Upper lobe of left lung (tissue), 6 donors: ENCODE measurements around the gene CLEC1A. TPM values are rescaled to one million over a fixed set of nuclear protein-coding genes. Genes with fewer than 3 reads are reported as not detected.

Experiments
- ATAC-seq, 2 donors: fragments of 200-7000 bp; cut with Tn5 transposase; one replicate each; pipeline ENCODE4 v1.9.1; 2022; ENCODE audit warnings: mild to moderate bottlenecking in 2 of 2, moderate library complexity in 2 of 2; ENCODE audit not compliant: low FRiP score in 2 of 2
- DNase-seq, 2 donors: peaks; one replicate each; pipeline ENCODE4 v3.0.0-alpha.2; 2019 to 2020
- H3K27ac ChIP-seq, 4 donors: fragments of 200-600 bp; sonication (generic); one replicate each; pipeline ENCODE4 v1.5.1; 2016 to 2019
- H3K27me3 ChIP-seq, 4 donors: fragments of 200-600 bp; sonication (generic); one replicate each; pipeline ENCODE4 v1.5.1; 2017 to 2019
- H3K36me3 ChIP-seq, 4 donors: fragments of 200-600 bp; sonication (generic); one replicate each; pipeline ENCODE4 v1.5.1; 2016 to 2019
- H3K4me1 ChIP-seq, 4 donors: fragments of 200-600 bp; sonication (generic); one replicate each; pipeline ENCODE4 v1.5.1; 2018 to 2019
- H3K4me3 ChIP-seq, 4 donors: fragments of 200-600 bp; sonication (generic); one replicate each; pipeline ENCODE4 v1.5.1; 2017 to 2019; ENCODE audit warnings: mild to moderate bottlenecking in 2 of 4, moderate library complexity in 1 of 4
- H3K9me3 ChIP-seq, 4 donors: fragments of 200-600 bp; sonication (generic); one replicate each; pipeline ENCODE4 v1.5.1; 2018 to 2019
- EP300 ChIP-seq, 4 donors: sonication (generic); formaldehyde crosslinking; IDR thresholded peaks; one replicate each; pipeline ENCODE4 v1.5.1; 2017; ENCODE audit warnings: antibody characterized with exemption in 4 of 4, control low read depth in 2 of 4
- POLR2A ChIP-seq, 4 donors: fragments of 450-650 bp; IDR thresholded peaks; one replicate each; pipeline ENCODE4 v1.5.1; 2016 to 2017; ENCODE audit warnings: antibody characterized with exemption in 4 of 4, mild to moderate bottlenecking in 2 of 4
- POLR2AphosphoS5 ChIP-seq, 2 donors: sonication (generic); formaldehyde crosslinking; IDR thresholded peaks; one replicate each; pipeline ENCODE4 v1.5.1; 2017; ENCODE audit warnings: antibody characterized with exemption in 2 of 2
- WGBS, 2 donors: methylation state at CpG; one replicate each; pipeline ENCODE4 v1.1.5; 2017 to 2018; 5-methylcytosine and 5-hydroxymethylcytosine counted together
- total RNA-seq, 6 donors: library from RNA; depleted of rRNA in 4 of 6; stranded (reverse); fragments of >200 nt in 4 of 6; gene quantifications; one replicate each; pipeline versions ENCODE4 v1.1.0 to v1.2.1, GENCODE V29; 2016 to 2021
- TF ChIP-seq, protein P1 (sequence below), 6 experiments: fragments of 450-650 bp in 4 of 6; fragments of 200-600 bp in 2 of 6; sonication (generic) in 2 of 6; IDR thresholded peaks; one replicate each; pipeline ENCODE4 v1.5.1; 2016 to 2019; ENCODE audit warnings: antibody characterized with exemption in 6 of 6
- donor health status: DM: no; HTN: no; CAD: no; lungs with moderate emphysema.
- donor health status: DM: no; HTN: yes; CAD: no; lungs with severe emphysema.

CLEC1A gene
- total RNA-seq, 6 donors from 2014 or later = 3.9 to 13.0 (median 6.3) TPM

GRCh38 chr12:10136637-10137205 lies 37.9 kb upstream of the CLEC1A start:
- DNase-seq (no peak), ATAC-seq (no peak)
- H3K4me3 ChIP-seq = no peak overlapping the region
- peaks cover 0 to 8% (median 0%) of the 10 kb centered on the region in 4 donors for H3K4me1 ChIP-seq
- no peaks in the 10 kb centered on the region for H3K36me3 ChIP-seq
- no peak overlapping the region for H3K27ac ChIP-seq
- no peaks in the 10 kb centered on the region for H3K27me3 ChIP-seq
- no peaks in the 10 kb centered on the region for H3K9me3 ChIP-seq
- 77 to 89% methylated on average over 13 of the region's 13 CpGs for WGBS, 2 donors
- TF ChIP-seq EP300 (IDR thresholded peaks at IDR 0.05) = no peak
- TF ChIP-seq POLR2A (IDR thresholded peaks at IDR 0.05) = no peak
- no peak for TF ChIP-seq POLR2AphosphoS5 (IDR thresholded peaks at IDR 0.05)
- TF ChIP-seq, protein P1, sequence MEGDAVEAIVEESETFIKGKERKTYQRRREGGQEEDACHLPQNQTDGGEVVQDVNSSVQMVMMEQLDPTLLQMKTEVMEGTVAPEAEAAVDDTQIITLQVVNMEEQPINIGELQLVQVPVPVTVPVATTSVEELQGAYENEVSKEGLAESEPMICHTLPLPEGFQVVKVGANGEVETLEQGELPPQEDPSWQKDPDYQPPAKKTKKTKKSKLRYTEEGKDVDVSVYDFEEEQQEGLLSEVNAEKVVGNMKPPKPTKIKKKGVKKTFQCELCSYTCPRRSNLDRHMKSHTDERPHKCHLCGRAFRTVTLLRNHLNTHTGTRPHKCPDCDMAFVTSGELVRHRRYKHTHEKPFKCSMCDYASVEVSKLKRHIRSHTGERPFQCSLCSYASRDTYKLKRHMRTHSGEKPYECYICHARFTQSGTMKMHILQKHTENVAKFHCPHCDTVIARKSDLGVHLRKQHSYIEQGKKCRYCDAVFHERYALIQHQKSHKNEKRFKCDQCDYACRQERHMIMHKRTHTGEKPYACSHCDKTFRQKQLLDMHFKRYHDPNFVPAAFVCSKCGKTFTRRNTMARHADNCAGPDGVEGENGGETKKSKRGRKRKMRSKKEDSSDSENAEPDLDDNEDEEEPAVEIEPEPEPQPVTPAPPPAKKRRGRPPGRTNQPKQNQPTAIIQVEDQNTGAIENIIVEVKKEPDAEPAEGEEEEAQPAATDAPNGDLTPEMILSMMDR (IDR thresholded peaks at IDR 0.05) = no peak

DNA sequence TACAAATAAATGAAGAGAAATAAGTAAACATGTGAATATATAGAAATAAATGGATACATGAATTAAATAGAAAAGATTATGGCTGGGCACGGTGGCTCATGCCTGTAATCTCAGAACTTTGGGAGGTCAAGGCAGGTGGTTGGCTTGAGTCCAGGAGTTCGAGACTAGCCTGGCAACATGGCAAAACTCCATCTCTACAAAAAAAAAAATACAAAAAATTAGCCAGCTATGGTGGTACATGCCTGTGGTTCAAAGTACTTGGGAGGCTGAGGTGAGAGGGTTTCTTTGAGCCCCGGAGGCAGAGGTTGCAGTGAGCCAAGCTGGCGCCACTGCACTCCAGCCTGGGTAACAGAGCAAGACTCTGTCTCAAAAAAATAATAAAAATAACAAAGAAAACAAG lies 36.3 kb upstream of the CLEC1A start:
- 80 to 81% methylated on average over 4 of the region's 4 CpGs for WGBS, 2 donors
- no peaks in the 10 kb centered on the region for H3K9me3 ChIP-seq
- no peak overlapping the region for H3K4me3 ChIP-seq
- H3K4me1 ChIP-seq = peaks cover 0 to 16% (median 4%) of the 10 kb centered on the region in 4 donors
- no peak for ATAC-seq
- H3K27ac ChIP-seq = no peak overlapping the region
- no peaks in the 10 kb centered on the region for H3K36me3 ChIP-seq
- TF ChIP-seq POLR2A (IDR thresholded peaks at IDR 0.05) = no peak
- no peaks in the 10 kb centered on the region for H3K27me3 ChIP-seq
- DNase-seq = no peak

DNA sequence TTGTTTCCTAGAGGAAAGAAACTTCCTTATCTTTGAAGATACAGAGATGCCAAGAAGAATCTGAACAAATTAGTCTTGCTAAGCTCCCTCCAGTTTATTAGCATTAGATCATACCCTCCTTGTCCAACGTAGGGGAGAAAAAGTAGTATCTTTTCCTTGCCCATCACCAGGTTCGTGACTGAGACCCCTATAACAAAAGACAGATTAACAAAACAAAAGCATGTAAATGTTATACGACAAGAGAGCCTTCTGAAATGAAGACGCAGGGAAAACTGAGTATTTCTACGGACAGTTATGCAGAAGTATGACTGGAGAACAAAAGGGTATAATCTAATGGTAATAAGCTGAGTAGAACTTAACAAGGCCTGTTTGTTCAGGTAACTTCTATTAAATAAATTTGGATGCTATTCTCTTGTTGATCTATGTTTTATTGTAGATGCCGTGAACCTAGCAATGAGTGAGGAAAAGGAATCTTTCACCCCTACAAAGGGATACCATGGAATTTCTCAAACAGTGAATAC lies 34.1 kb upstream of the CLEC1A start:
- no peak for DNase-seq
- Histone ChIP-seq H3K9me3 (no peaks in the 10 kb centered on the region), H3K27me3 (no peaks in the 10 kb centered on the region), H3K4me1 (peaks cover 0 to 16% (median 7%) of the 10 kb centered on the region in 4 donors), H3K4me3 (no peak overlapping the region), H3K27ac (no peak overlapping the region), H3K36me3 (no peaks in the 10 kb centered on the region)
- TF ChIP-seq POLR2A (IDR thresholded peaks at IDR 0.05) = no peak
- no peak for TF ChIP-seq EP300 (IDR thresholded peaks at IDR 0.05)
- TF ChIP-seq, protein P1 (IDR thresholded peaks at IDR 0.05) = no peak
- no peak for TF ChIP-seq POLR2AphosphoS5 (IDR thresholded peaks at IDR 0.05)
- WGBS, 2 donors = 89 to 91% methylated on average over 6 of the region's 6 CpGs
- no peak for ATAC-seq

- DNase-seq (no peak), ATAC-seq (peak in 1 of 2 donors; percentile 70)
- Histone ChIP-seq H3K27me3 (no peaks in the 10 kb centered on the region), H3K4me1 (peaks cover 0 to 16% (median 7%) of the 10 kb centered on the region in 4 donors), H3K4me3 (no peak overlapping the region), H3K27ac (peak overlapping the region; percentile 1 to 85 (median 80)), H3K36me3 (no peaks in the 10 kb centered on the region), H3K9me3 (no peaks in the 10 kb centered on the region)
- 45 to 60% methylated on average over 2 of the region's 2 CpGs for WGBS, 2 donors
- TF ChIP-seq, protein P1 (IDR thresholded peaks at IDR 0.05) = no peak
- TF ChIP-seq POLR2A (IDR thresholded peaks at IDR 0.05) = peak in 1 of 4 donors; percentile 36
Observed at GRCh38 chr12:10131111-10131690, 32.4 kb upstream of the CLEC1A start.

- H3K4me1 ChIP-seq = peaks cover 0 to 16% (median 7%) of the 10 kb centered on the region in 4 donors
- H3K27me3 ChIP-seq = no peaks in the 10 kb centered on the region
- H3K9me3 ChIP-seq = no peaks in the 10 kb centered on the region
- peak within 1 kb of the TSS in 3 of 4 donors; percentile 26 to 39 (median 30) for H3K4me3 ChIP-seq
- no peaks in the 10 kb centered on the region for H3K36me3 ChIP-seq
- TF ChIP-seq POLR2A (IDR thresholded peaks at IDR 0.05) (peak in 2 of 4 donors; percentile 23 to 63), EP300 (IDR thresholded peaks at IDR 0.05) (peak in 1 of 4 donors; percentile 19), POLR2AphosphoS5 (IDR thresholded peaks at IDR 0.05) (peak in 1 of 2 donors; percentile 34)
- TF ChIP-seq, protein P1 (IDR thresholded peaks at IDR 0.05) = no peak
- ATAC-seq = peak in 1 of 2 donors; percentile 68
- DNase-seq = no peak
- 27 to 47% methylated on average over 1 of the region's 1 CpG for WGBS, 2 donors
- H3K27ac ChIP-seq = peak within 1 kb of the TSS; percentile 77 to 85 (median 80)
Observed at GRCh38 chr12:10130042-10130441, 31.3 kb upstream of the CLEC1A start, which contains the start of gene CLEC7A. CLEC7A (minus strand) TSS chr12:10130199; CDS start chr12:10130082, 117 bp downstream.
